ENCODE measurements around the gene NRXN3. TPM values are rescaled to one million over a fixed set of nuclear protein-coding genes. Genes with fewer than 3 reads are reported as not detected.
A peak's percentile ranks its signal among the peaks of the same experiment; 100 is the strongest.

The NRXN3 gene
- total RNA-seq, 6 experiments from 2014 or later = 0.07 to 0.28 (median 0.11) TPM; not detected in 2

GRCh38 chr14:79542121-79542520 lies 1371.9 kb downstream of the NRXN3 start:
- H3K9me3 Mint-ChIP-seq = peaks cover 12% of the 10 kb centered on the region
- no peak for DNase-seq
- H3K4me1 Mint-ChIP-seq (ENCODE audit: low read depth) = peaks cover 6% of the 10 kb centered on the region; the same call in 1 of the 2 replicates
- no peaks in the 10 kb centered on the region for H3K36me3 Mint-ChIP-seq (ENCODE audit: low read depth)
- no peaks in the 10 kb centered on the region for H3K27me3 Mint-ChIP-seq (ENCODE audit: insufficient read depth)
- H3K27ac Mint-ChIP-seq = no peak overlapping the region
- H3K4me3 Mint-ChIP-seq = no peak overlapping the region
- no peak for TF ChIP-seq CTCF (IDR thresholded peaks at IDR 0.05)

GRCh38 chr14:79543348-79543747 lies 1373.2 kb downstream of the NRXN3 start:
- no peak overlapping the region for H3K27ac Mint-ChIP-seq
- peaks cover 3% of the 10 kb centered on the region for H3K27me3 Mint-ChIP-seq (ENCODE audit: insufficient read depth)
- DNase-seq = no peak
- no peak for TF ChIP-seq CTCF (IDR thresholded peaks at IDR 0.05)
- no peak overlapping the region for H3K4me3 Mint-ChIP-seq
- peaks cover 6% of the 10 kb centered on the region; the same call in 1 of the 2 replicates for H3K4me1 Mint-ChIP-seq (ENCODE audit: low read depth)
- peaks cover 9% of the 10 kb centered on the region; the same call in 1 of the 2 replicates for H3K9me3 Mint-ChIP-seq
- no peaks in the 10 kb centered on the region for H3K36me3 Mint-ChIP-seq (ENCODE audit: low read depth)

- Mint-ChIP-seq H3K36me3 (ENCODE audit: low read depth) (no peaks in the 10 kb centered on the region), H3K27me3 (ENCODE audit: insufficient read depth) (peaks cover 3% of the 10 kb centered on the region), H3K4me1 (ENCODE audit: low read depth) (peaks cover 6% of the 10 kb centered on the region; the same call in 1 of the 2 replicates), H3K9me3 (peaks cover 5% of the 10 kb centered on the region; the same call in 1 of the 2 replicates), H3K27ac (no peak overlapping the region; the same call in 1 of the 2 replicates), H3K4me3 (no peak overlapping the region)
- peak; percentile 78 for TF ChIP-seq CTCF (IDR thresholded peaks at IDR 0.05)
- DNase-seq = peak; percentile 18
These were observed 1374.0 kb downstream of the NRXN3 start for GRCh38 chr14:79543967-79544697.

- Mint-ChIP-seq H3K4me1 (ENCODE audit: low read depth) (peaks cover 6% of the 10 kb centered on the region; the same call in 1 of the 2 replicates), H3K27ac (no peak overlapping the region; the same call in 1 of the 2 replicates), H3K36me3 (ENCODE audit: low read depth) (no peaks in the 10 kb centered on the region), H3K9me3 (peaks cover 5% of the 10 kb centered on the region; the same call in 1 of the 2 replicates), H3K4me3 (no peak overlapping the region), H3K27me3 (ENCODE audit: insufficient read depth) (peaks cover 4% of the 10 kb centered on the region)
- DNase-seq = peak; percentile 35
- TF ChIP-seq CTCF (IDR thresholded peaks at IDR 0.05) = no peak
These were observed 1374.5 kb downstream of the NRXN3 start for GRCh38 chr14:79544698-79545070.

- H3K27ac Mint-ChIP-seq = no peak overlapping the region
- no peaks in the 10 kb centered on the region for H3K36me3 Mint-ChIP-seq (ENCODE audit: low read depth)
- no peak for TF ChIP-seq CTCF (IDR thresholded peaks at IDR 0.05)
- H3K9me3 Mint-ChIP-seq = peaks cover 3% of the 10 kb centered on the region
- peaks cover 6% of the 10 kb centered on the region; the same call in 1 of the 2 replicates for H3K4me1 Mint-ChIP-seq (ENCODE audit: low read depth)
- peaks cover 6% of the 10 kb centered on the region for H3K27me3 Mint-ChIP-seq (ENCODE audit: insufficient read depth)
- no peak for DNase-seq
- no peak overlapping the region for H3K4me3 Mint-ChIP-seq
These were observed 1378.7 kb downstream of the NRXN3 start for GRCh38 chr14:79548836-79549235.
